Measurements from ENCODE around the gene TNFSF13. TPM values are rescaled to one million over a fixed set of nuclear protein-coding genes. Genes with fewer than 3 reads are reported as not detected.
A peak's percentile ranks its signal among the peaks of the same experiment; 100 is the strongest.

Gene TNFSF13
- total RNA-seq, 2 experiments from 2014 or later: 2.1 to 2.6 TPM

DNA sequence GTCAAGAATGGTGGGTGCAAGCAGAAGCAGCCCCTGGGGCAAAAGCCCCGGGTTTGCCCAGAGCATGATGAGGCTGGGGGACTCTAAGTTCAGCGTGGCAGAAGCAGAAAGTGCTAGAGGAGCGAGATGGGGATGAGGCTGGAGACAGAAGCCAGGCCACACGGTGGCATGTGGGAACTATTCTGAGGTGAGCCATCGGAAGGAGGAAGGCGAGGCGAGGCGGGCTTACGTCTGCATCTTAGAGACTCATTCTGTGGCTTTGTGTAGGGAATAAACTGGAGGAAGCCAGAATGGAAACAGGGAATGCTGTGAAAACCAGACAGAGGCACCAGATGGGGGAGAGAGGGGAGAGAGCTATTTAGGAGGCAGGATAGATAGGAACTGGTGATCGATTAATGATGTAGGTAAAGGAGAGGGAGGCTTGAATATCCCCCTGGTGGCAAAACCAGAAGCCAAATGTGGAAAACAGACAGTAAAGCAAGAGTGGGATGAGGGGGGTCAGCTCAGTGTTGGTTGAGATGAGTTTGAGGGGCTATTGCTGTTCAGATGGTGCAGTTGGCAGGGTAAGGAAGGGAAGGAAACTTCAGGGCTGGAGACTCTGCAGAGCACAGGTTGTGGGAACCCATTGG, 3.1 kb upstream of the TNFSF13 start:
- peaks cover 70% of the 10 kb centered on the region for H3K4me1 Mint-ChIP-seq (ENCODE audit: low read depth)
- no peak overlapping the region for H3K4me3 Mint-ChIP-seq
- H3K27ac Mint-ChIP-seq: no peak overlapping the region

DNA sequence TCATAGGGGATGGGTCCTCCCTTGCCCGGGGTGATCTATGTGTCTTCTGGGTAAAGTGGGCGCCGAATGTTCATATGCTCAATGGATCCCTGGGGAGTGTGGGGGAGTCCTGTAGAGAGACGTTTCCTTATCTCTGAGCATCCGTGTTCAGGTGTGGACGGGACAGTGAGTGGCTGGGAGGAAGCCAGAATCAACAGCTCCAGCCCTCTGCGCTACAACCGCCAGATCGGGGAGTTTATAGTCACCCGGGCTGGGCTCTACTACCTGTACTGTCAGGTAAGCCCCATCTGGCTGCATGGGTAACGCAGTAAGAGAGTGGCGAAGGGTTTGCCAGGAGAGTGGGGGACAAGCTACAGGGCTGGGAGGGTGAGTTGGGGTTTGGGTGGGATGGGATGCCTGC, 1.9 kb upstream of the TNFSF13 start:
- H3K4me1 Mint-ChIP-seq (ENCODE audit: low read depth): peaks cover 66% of the 10 kb centered on the region

More for the DNA sequence above, 3.1 kb upstream of the TNFSF13 start:
- intact Hi-C loops (cut with micrococcal nuclease): no loop called here
- CTCF ChIA-PET: interaction anchor here (0.6 to 7.5 kb wide), 2 partner anchors 31 to 41 kb away, joined by 4 to 96 read pairs; no protein-coding TSS in a partner anchor
- Mint-ChIP-seq H3K9me3 (no peaks in the 10 kb centered on the region), H3K36me3 (ENCODE audit: low read depth) (no peaks in the 10 kb centered on the region), H3K27me3 (ENCODE audit: low read depth) (no peaks in the 10 kb centered on the region)
- no peak for DNase-seq

GRCh38 chr17:7557147-7557764, 1.3 kb upstream of the TNFSF13 start:
- Mint-ChIP-seq H3K36me3 (ENCODE audit: low read depth) (no peaks in the 10 kb centered on the region), H3K27me3 (ENCODE audit: low read depth) (no peaks in the 10 kb centered on the region), H3K27ac (no peak overlapping the region), H3K4me3 (no peak overlapping the region), H3K9me3 (no peaks in the 10 kb centered on the region), H3K4me1 (ENCODE audit: low read depth) (peaks cover 61% of the 10 kb centered on the region)
- CTCF ChIA-PET: interaction anchor here (0.5 to 7.5 kb wide), 7 partner anchors 33 to 361 kb away, joined by 3 to 96 read pairs (median 3); no protein-coding TSS in a partner anchor
- no peak for DNase-seq
- intact Hi-C loops (cut with micrococcal nuclease): no loop called here

More for the DNA sequence above, 1.9 kb upstream of the TNFSF13 start:
- CTCF ChIA-PET: interaction anchor here (7.5 kb wide), 1 partner anchor 42 kb away, joined by 96 read pairs; no protein-coding TSS in a partner anchor
- no peak overlapping the region for H3K27ac Mint-ChIP-seq
- no peaks in the 10 kb centered on the region for H3K36me3 Mint-ChIP-seq (ENCODE audit: low read depth)
- intact Hi-C loops (cut with micrococcal nuclease): no loop called here
- H3K9me3 Mint-ChIP-seq: no peaks in the 10 kb centered on the region
- DNase-seq: no peak
- no peaks in the 10 kb centered on the region for H3K27me3 Mint-ChIP-seq (ENCODE audit: low read depth)
- no peak overlapping the region for H3K4me3 Mint-ChIP-seq

GRCh38 chr17:7557775-7558543, 591 bp upstream of the TNFSF13 start:
- H3K9me3 Mint-ChIP-seq: no peaks in the 10 kb centered on the region
- peaks cover 7% of the 10 kb centered on the region for H3K36me3 Mint-ChIP-seq (ENCODE audit: low read depth)
- CTCF ChIA-PET: interaction anchor here (0.5 to 7.5 kb wide), 7 partner anchors 29 to 362 kb away, joined by 3 to 96 read pairs (median 3); no protein-coding TSS in a partner anchor
- H3K27me3 Mint-ChIP-seq (ENCODE audit: low read depth): no peaks in the 10 kb centered on the region
- peak overlapping the region; percentile 58 for H3K4me3 Mint-ChIP-seq
- intact Hi-C loops (cut with micrococcal nuclease): no loop called here
- peaks cover 61% of the 10 kb centered on the region for H3K4me1 Mint-ChIP-seq (ENCODE audit: low read depth)
- peak overlapping the region; percentile 78 for H3K27ac Mint-ChIP-seq
- DNase-seq: peak; percentile 42

DNA sequence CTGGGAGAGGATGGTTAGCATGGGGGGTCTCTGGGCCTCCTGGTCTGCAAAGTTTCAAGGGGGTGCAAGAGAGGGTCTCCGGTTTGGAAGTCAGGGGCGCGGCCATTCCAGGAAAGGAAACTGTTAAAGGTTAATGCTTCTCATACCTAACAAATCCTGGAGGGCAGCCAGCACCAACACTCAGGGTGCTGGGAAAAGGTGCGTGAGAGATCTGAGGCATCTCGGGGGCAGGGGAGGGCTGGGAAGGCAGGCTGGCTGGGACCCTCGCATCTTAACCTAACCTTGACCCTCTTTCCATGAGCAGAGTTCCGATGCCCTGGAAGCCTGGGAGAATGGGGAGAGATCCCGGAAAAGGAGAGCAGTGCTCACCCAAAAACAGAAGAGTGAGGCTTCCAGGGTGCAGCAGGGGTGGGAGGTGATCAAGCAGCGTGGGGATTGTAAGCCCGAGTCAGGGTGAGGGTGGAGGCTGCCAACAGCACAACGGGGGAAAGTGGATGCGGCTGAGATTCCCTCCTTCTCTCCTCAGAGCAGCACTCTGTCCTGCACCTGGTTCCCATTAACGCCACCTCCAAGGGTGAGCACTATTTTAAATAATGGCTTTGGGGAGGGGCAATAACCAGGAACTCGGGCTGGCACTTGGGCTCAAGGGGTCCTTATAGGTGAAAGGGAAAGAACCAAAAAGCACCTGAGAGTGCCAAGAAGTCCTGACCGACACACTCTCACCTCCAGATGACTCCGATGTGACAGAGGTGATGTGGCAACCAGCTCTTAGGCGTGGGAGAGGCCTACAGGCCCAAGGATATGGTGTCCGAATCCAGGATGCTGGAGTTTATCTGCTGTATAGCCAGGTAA, 996 bp downstream of the TNFSF13 start:
- H3K27me3 Mint-ChIP-seq (ENCODE audit: low read depth): no peaks in the 10 kb centered on the region
- no peak for DNase-seq
- peak overlapping the region; percentile 84 for H3K27ac Mint-ChIP-seq
- intact Hi-C loops (cut with micrococcal nuclease): no loop called here
- H3K4me1 Mint-ChIP-seq (ENCODE audit: low read depth): peaks cover 61% of the 10 kb centered on the region
- no peaks in the 10 kb centered on the region for H3K9me3 Mint-ChIP-seq
- peaks cover 11% of the 10 kb centered on the region for H3K36me3 Mint-ChIP-seq (ENCODE audit: low read depth)
- H3K4me3 Mint-ChIP-seq: peak overlapping the region; percentile 58
- CTCF ChIA-PET: interaction anchor here (1.0 to 7.5 kb wide), 29 partner anchors 10 to 236 kb away, joined by 3 to 96 read pairs (median 7); partner anchors contain the start of genes ACAP1, CD68, MPDU1 and NEURL4

- Mint-ChIP-seq H3K9me3 (no peaks in the 10 kb centered on the region), H3K27me3 (ENCODE audit: low read depth) (no peaks in the 10 kb centered on the region), H3K4me3 (peak overlapping the region; percentile 87), H3K36me3 (ENCODE audit: low read depth) (peaks cover 17% of the 10 kb centered on the region), H3K27ac (peak overlapping the region; percentile 84), H3K4me1 (ENCODE audit: low read depth) (peaks cover 61% of the 10 kb centered on the region)
- intact Hi-C loops (cut with micrococcal nuclease): loop anchor here (1.0 kb wide), 12 partner anchors 11 to 308 kb away; partner anchors contain the start of genes ELP5, FXR2, MPDU1 and PLSCR3
- CTCF ChIA-PET: interaction anchor here (0.8 to 7.5 kb wide), 46 partner anchors 8 to 237 kb away, joined by 3 to 96 read pairs (median 5); partner anchors contain the start of genes ACAP1, CD68, MPDU1 and NEURL4
- DNase-seq: peak; percentile 74
These were observed 1.9 kb downstream of the TNFSF13 start for GRCh38 chr17:7560172-7561027.

DNA sequence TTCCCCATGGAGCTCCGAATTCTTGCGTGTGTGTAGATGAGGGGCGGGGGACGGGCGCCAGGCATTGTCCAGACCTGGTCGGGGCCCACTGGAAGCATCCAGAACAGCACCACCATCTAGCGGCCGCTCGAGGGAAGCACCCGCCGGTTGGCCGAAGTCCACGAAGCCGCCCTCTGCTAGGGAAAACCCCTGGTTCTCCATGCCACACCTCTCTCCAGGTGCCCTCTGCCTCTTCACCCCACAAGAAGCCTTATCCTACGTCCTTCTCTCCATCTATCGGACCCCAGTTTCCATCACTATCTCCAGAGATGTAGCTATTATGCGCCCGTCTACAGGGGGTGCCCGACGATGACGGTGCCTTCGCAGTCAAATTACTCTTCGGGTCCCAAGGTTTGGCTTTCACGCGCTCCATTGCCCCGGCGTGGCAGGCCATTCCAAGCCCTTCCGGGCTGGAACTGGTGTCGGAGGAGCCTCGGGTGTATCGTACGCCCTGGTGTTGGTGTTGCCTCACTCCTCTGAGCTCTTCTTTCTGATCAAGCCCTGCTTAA, 2.6 kb downstream of the TNFSF13 start:
- intact Hi-C loops (cut with micrococcal nuclease): loop anchor here (1.0 kb wide), 12 partner anchors 11 to 309 kb away; partner anchors contain the start of genes ELP5, FXR2, MPDU1 and PLSCR3
- H3K4me1 Mint-ChIP-seq (ENCODE audit: low read depth): peaks cover 57% of the 10 kb centered on the region
- CTCF ChIA-PET: interaction anchor here (0.6 to 7.5 kb wide), 46 partner anchors 9 to 238 kb away, joined by 3 to 96 read pairs (median 5); partner anchors contain the start of genes ACAP1, CD68, MPDU1 and NEURL4
- peak overlapping the region; percentile 87 for H3K4me3 Mint-ChIP-seq
- peak; percentile 89 for DNase-seq
- H3K36me3 Mint-ChIP-seq (ENCODE audit: low read depth): peaks cover 17% of the 10 kb centered on the region
- H3K27ac Mint-ChIP-seq: peak overlapping the region; percentile 84
- no peaks in the 10 kb centered on the region for H3K9me3 Mint-ChIP-seq
- H3K27me3 Mint-ChIP-seq (ENCODE audit: low read depth): no peaks in the 10 kb centered on the region

DNA sequence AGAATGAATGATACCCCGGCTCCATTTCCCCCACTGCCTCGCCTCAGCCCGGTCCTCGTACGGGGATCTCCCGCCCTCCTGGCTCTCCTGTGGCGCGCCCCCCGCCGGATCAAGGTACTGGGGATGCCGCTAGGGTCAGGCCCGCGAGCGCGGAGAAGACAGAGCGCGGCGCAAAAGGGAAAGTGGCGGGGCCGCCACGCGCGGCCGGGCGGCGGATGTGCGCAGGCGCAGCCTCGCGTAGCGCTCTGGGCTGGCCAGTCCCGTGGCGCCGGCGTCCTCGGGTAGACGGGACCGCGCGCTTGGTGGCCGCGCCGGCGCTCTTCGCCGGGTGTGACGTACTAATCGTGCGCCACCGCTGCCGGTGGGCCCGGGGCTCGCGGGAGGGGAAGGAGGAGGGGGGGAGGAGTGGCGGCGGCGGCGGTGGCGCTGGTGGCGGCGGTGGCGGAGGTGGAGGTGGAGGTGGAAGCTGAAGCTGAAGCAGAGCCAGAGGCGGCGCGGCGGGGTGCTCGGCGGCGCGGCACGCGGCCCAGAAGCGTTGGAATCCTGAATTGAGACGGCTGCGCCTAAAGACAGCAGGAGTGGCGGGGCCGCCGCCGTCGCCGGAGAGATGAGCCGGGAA, 3.1 kb downstream of the TNFSF13 start, which contains the start of gene SENP3:
TSS of gene SENP3 (plus strand) at position 331 of the 619 bp plus-strand sequence. CDS start 1,158 bp downstream, outside the sequence.
- Mint-ChIP-seq H3K4me3 (peak within 1 kb of the TSS; percentile 87), H3K9me3 (no peaks in the 10 kb centered on the region), H3K36me3 (ENCODE audit: low read depth) (peaks cover 19% of the 10 kb centered on the region), H3K27me3 (ENCODE audit: low read depth) (no peaks in the 10 kb centered on the region), H3K4me1 (ENCODE audit: low read depth) (peaks cover 54% of the 10 kb centered on the region), H3K27ac (peak within 1 kb of the TSS; percentile 86)
- DNase-seq: peak; percentile 91
- CTCF ChIA-PET: interaction anchor here (0.6 to 7.5 kb wide), 32 partner anchors 9 to 239 kb away, joined by 3 to 96 read pairs (median 7); partner anchors contain the start of genes ACAP1, CD68, MPDU1 and NEURL4
- intact Hi-C loops (cut with micrococcal nuclease): loop anchor here (1.0 kb wide), 12 partner anchors 11 to 309 kb away; partner anchors contain the start of genes ELP5, FXR2, MPDU1 and PLSCR3

DNA sequence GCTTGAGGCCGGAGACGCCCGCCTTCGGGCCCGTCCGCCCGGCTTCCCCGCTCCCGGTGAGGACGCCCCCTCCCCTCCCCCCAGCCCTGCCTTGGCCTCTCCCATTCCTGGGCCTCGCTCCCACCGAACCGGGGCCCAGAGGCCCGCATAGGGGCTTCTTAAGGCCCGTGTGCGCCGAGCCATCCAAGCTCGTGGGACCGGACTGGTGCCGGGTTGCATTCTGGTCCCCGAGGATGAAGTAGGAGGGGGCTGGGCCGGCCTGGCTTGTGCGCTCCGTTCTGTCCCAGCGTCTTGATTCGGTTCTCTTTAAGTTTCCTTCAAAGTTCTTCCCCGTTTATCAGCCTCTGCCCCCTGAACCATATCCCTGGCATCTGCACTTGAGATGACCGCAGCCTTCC, 3.7 kb downstream of the TNFSF13 start:
- intact Hi-C loops (cut with micrococcal nuclease): no loop called here
- H3K36me3 Mint-ChIP-seq (ENCODE audit: low read depth): peaks cover 23% of the 10 kb centered on the region
- DNase-seq: no peak

More for the DNA sequence above, 3.7 kb downstream of the TNFSF13 start:
- H3K9me3 Mint-ChIP-seq: no peaks in the 10 kb centered on the region
- H3K27me3 Mint-ChIP-seq (ENCODE audit: low read depth): no peaks in the 10 kb centered on the region
- H3K4me1 Mint-ChIP-seq (ENCODE audit: low read depth): peaks cover 54% of the 10 kb centered on the region
- CTCF ChIA-PET: interaction anchor here (2.4 to 7.5 kb wide), 3 partner anchors 9 to 48 kb away, joined by 13 to 96 read pairs (median 26); partner anchors contain the start of gene MPDU1
- H3K4me3 Mint-ChIP-seq: peak overlapping the region; percentile 87
- H3K27ac Mint-ChIP-seq: peak overlapping the region; percentile 86

All from activated naive CD4-positive, alpha-beta T cell treated with anti-CD3 and anti-CD28 coated beads for 36 hours (primary cell).